Esophagus squamous epithelium (tissue), 4 donors: ENCODE data around the gene RASGRF1.

Experiments
- CTCF ChIP-seq, 6 experiments: fragments of 450-650 bp in 4 of 6; fragments of 200-600 bp in 2 of 6; sonication (generic) in 2 of 6; IDR thresholded peaks; one replicate each; pipeline ENCODE4 v1.5.1; 2016 to 2019; ENCODE audit warnings: antibody characterized with exemption in 6 of 6, mild to moderate bottlenecking in 4 of 6, moderate library complexity in 4 of 6
- POLR2A ChIP-seq, 4 donors: fragments of 450-650 bp; IDR thresholded peaks; one replicate each; pipeline ENCODE4 v1.6.1; 2017; ENCODE audit warnings: antibody characterized with exemption in 4 of 4, mild to moderate bottlenecking in 4 of 4, moderate library complexity in 3 of 4

GRCh38 chr15:79054350-79054749 is 36.2 kb downstream of the RASGRF1 start:
- TF ChIP-seq CTCF (IDR thresholded peaks at IDR 0.05) (no peak), POLR2A (IDR thresholded peaks at IDR 0.05) (no peak)
